Left hindlimb (tissue), 1 donor: ENCODE measurements around the gene PATE1.
"Not testable (repeated sequence)": the region's sequence is repeated elsewhere in the genome, so short reads cannot be mapped to it uniquely, and the experiment has no call there.

ENCODE experiments used
- DNase-seq: peaks from one replicate; pipeline ENCODE4 v3.0.0-alpha.2; 2018

The PATE1 gene

GRCh38 chr11:125745979-125746378, at the start of gene PATE1:
TSS of gene PATE1 (plus strand) at chr11:125746279. CDS start at chr11:125746305, 26 bp downstream.
- no peak for DNase-seq

- no peak for DNase-seq
Observed at GRCh38 chr11:125701018-125701610, 45.0 kb upstream of the PATE1 start.

- no peak for DNase-seq
Observed at GRCh38 chr11:125701858-125702621, 44.0 kb upstream of the PATE1 start.

GRCh38 chr11:125704686-125705085, 41.4 kb upstream of the PATE1 start:
- DNase-seq: not testable (repeated sequence)

GRCh38 chr11:125720781-125721180, 25.3 kb upstream of the PATE1 start:
- no peak for DNase-seq

- no peak for DNase-seq
Observed at GRCh38 chr11:125724125-125724524, 22.0 kb upstream of the PATE1 start.

GRCh38 chr11:125728969-125729368, 17.1 kb upstream of the PATE1 start:
- DNase-seq: no peak

- no peak for DNase-seq
Observed at GRCh38 chr11:125740617-125741016, 5.5 kb upstream of the PATE1 start.

GRCh38 chr11:125743681-125744080, 2.4 kb upstream of the PATE1 start:
- no peak for DNase-seq

- no peak for DNase-seq
Observed at GRCh38 chr11:125750629-125751028, 4.5 kb downstream of the PATE1 start.

- DNase-seq: no peak
Observed at GRCh38 chr11:125756050-125756449, 10.0 kb downstream of the PATE1 start.

- DNase-seq: no peak
Observed at GRCh38 chr11:125762445-125762844, 16.4 kb downstream of the PATE1 start.

- no peak for DNase-seq
Observed at GRCh38 chr11:125763483-125763882, 17.4 kb downstream of the PATE1 start.

- no peak for DNase-seq
Observed at GRCh38 chr11:125766251-125766650, 20.2 kb downstream of the PATE1 start.

GRCh38 chr11:125768336-125769046, 22.4 kb downstream of the PATE1 start:
- no peak for DNase-seq

- no peak for DNase-seq
Observed at GRCh38 chr11:125770583-125770982, 24.5 kb downstream of the PATE1 start.

- DNase-seq: no peak
Observed at GRCh38 chr11:125772834-125773505, 26.9 kb downstream of the PATE1 start.

GRCh38 chr11:125773516-125773915, 27.4 kb downstream of the PATE1 start:
- DNase-seq: no peak

- DNase-seq: no peak
Observed at GRCh38 chr11:125777309-125777708, 31.2 kb downstream of the PATE1 start.

GRCh38 chr11:125778728-125779127, 32.6 kb downstream of the PATE1 start, which contains the start of gene PATE2:
TSS of gene PATE2 (minus strand) at chr11:125778828. CDS start at chr11:125778773, 55 bp downstream.
- no peak for DNase-seq

GRCh38 chr11:125784678-125785077, 38.6 kb downstream of the PATE1 start:
- no peak for DNase-seq

- DNase-seq: no peak
Observed at GRCh38 chr11:125787827-125788226, 41.7 kb downstream of the PATE1 start, which contains the start of gene PATE3. TSS of gene PATE3 (plus strand) at chr11:125788127. CDS start at chr11:125788152, 25 bp downstream.

- DNase-seq: no peak
Observed at GRCh38 chr11:125790825-125791224, 44.7 kb downstream of the PATE1 start.
